HEK293 (cell line): ENCODE data around the gene DDT.

Source experiments
- CTCF ChIA-PET: fragments of 350-600 bp; formaldehyde crosslinking; extraction: SDS; loops from one replicate; lab custom pipeline; 2021; ENCODE audit warnings: antibody characterized with exemption; lab: Yijun Ruan, JAX
- POLR2A ChIA-PET: fragments of 300-600 bp; formaldehyde crosslinking; extraction: SDS; loops from one replicate; lab custom pipeline; 2020; ENCODE audit warnings: antibody characterized with exemption, inconsistent platforms; lab: Yijun Ruan, JAX
- H3K27ac ChIP-seq: fragments of 200-500 bp; sonication (Bioruptor generic); 2 replicates; pipeline ENCODE4 v1.5.1; 2014; ENCODE audit warnings: low read depth, low read length, control low read depth, inconsistent platforms; ENCODE audit errors: extremely low read depth
- H3K36me3 ChIP-seq, 2 experiments: fragments of 200-500 bp in 1 of 2; sonication (Bioruptor generic) in 1 of 2; 1 replicate in 1 of 2; 2 replicates in 1 of 2; pipeline ENCODE4 v1.5.1; 2014 to 2017; ENCODE audit warnings: inconsistent platforms in 2 of 2, low read length in 2 of 2; ENCODE audit not compliant: control insufficient read depth in 2 of 2, insufficient read depth in 1 of 2
- H3K4me1 ChIP-seq: fragments of 200-500 bp; sonication (Bioruptor generic); 2 replicates; pipeline ENCODE4 v1.5.1; 2014; ENCODE audit warnings: mild to moderate bottlenecking, low read length, inconsistent platforms; ENCODE audit not compliant: control insufficient read depth, insufficient read depth
- H3K4me3 ChIP-seq: 2 replicates; pipeline ENCODE4 v1.5.1; 2011; ENCODE audit warnings: low read depth, mild to moderate bottlenecking, control low read depth, low read length, moderate library complexity
- H3K9me3 ChIP-seq: fragments of 200-500 bp; sonication (Bioruptor generic); 2 replicates; pipeline ENCODE4 v1.5.1; 2014; ENCODE audit warnings: low read depth, low read length, inconsistent platforms; ENCODE audit not compliant: control insufficient read depth, insufficient read depth
- KLF16 ChIP-seq: fragments of 450-650 bp; formaldehyde crosslinking; IDR thresholded peaks from 2 replicates; pipeline ENCODE4 v1.5.1; 2017; ENCODE audit warnings: missing biosample characterization, missing genetic modification characterization
- MZF1 ChIP-seq: fragments of 450-650 bp; formaldehyde crosslinking; IDR thresholded peaks from 2 replicates; pipeline ENCODE4 v1.5.1; 2017; ENCODE audit warnings: missing biosample characterization, missing genetic modification characterization, borderline replicate concordance
- SETDB1 ChIP-seq: IDR thresholded peaks from one replicate; pipeline ENCODE4 v1.6.1; 2017; ENCODE audit warnings: mild to moderate bottlenecking, low read length, moderate library complexity, mixed read lengths; ENCODE audit not compliant: insufficient read length
- TRIM28 ChIP-seq: IDR thresholded peaks from 2 replicates; pipeline ENCODE4 v1.6.1; 2011; ENCODE audit warnings: low read length, control low read depth, borderline replicate concordance
- ZBTB6 ChIP-seq: fragments of 450-650 bp; formaldehyde crosslinking; IDR thresholded peaks from 2 replicates; pipeline ENCODE4 v1.5.1; 2017; ENCODE audit warnings: missing biosample characterization, missing genetic modification characterization
- ZBTB8A ChIP-seq: fragments of 450-650 bp; formaldehyde crosslinking; IDR thresholded peaks from 2 replicates; pipeline ENCODE4 v1.5.1; 2016; ENCODE audit warnings: missing biosample characterization, missing genetic modification characterization
- ZFP3 ChIP-seq: fragments of 450-650 bp; formaldehyde crosslinking; IDR thresholded peaks from 2 replicates; pipeline ENCODE4 v1.5.1; 2016; ENCODE audit warnings: low read depth, missing biosample characterization, missing genetic modification characterization
- ZNF121 ChIP-seq: fragments of 450-650 bp; formaldehyde crosslinking; IDR thresholded peaks from 2 replicates; pipeline ENCODE4 v1.5.1; 2016; ENCODE audit warnings: missing biosample characterization, missing genetic modification characterization
- ZNF16 ChIP-seq: fragments of 450-650 bp; formaldehyde crosslinking; IDR thresholded peaks from 2 replicates; pipeline ENCODE4 v1.5.1; 2016; ENCODE audit warnings: low read depth, missing biosample characterization, missing genetic modification characterization
- ZNF221 ChIP-seq: fragments of 450-650 bp; formaldehyde crosslinking; IDR thresholded peaks from 2 replicates; pipeline ENCODE4 v1.5.1; 2017; ENCODE audit warnings: missing biosample characterization, missing genetic modification characterization, borderline replicate concordance
- ZNF394 ChIP-seq: fragments of 450-650 bp; formaldehyde crosslinking; IDR thresholded peaks from 2 replicates; pipeline ENCODE4 v1.5.1; 2016; ENCODE audit warnings: missing biosample characterization, missing genetic modification characterization, mild to moderate bottlenecking, moderate library complexity, borderline replicate concordance
- ZNF544 ChIP-seq: fragments of 450-650 bp; formaldehyde crosslinking; IDR thresholded peaks from 2 replicates; pipeline ENCODE4 v1.5.0; 2017; ENCODE audit warnings: missing biosample characterization, missing genetic modification characterization
- ZNF596 ChIP-seq: fragments of 450-650 bp; IDR thresholded peaks from 2 replicates; pipeline ENCODE4 v1.5.0; 2018; ENCODE audit warnings: missing biosample characterization, mild to moderate bottlenecking, missing genetic modification characterization, moderate library complexity
- ZNF610 ChIP-seq: fragments of 450-650 bp; formaldehyde crosslinking; IDR thresholded peaks from 2 replicates; pipeline ENCODE4 v1.5.1; 2016; ENCODE audit warnings: missing biosample characterization, missing genetic modification characterization, borderline replicate concordance
- ZNF624 ChIP-seq: fragments of 450-650 bp; formaldehyde crosslinking; IDR thresholded peaks from 2 replicates; pipeline ENCODE4 v1.5.1; 2017; ENCODE audit warnings: missing biosample characterization, missing genetic modification characterization
- ZNF776 ChIP-seq: fragments of 450-650 bp; formaldehyde crosslinking; IDR thresholded peaks from 2 replicates; pipeline ENCODE4 v1.5.0; 2017; ENCODE audit warnings: missing biosample characterization, missing genetic modification characterization, borderline replicate concordance
- ZSCAN23 ChIP-seq: fragments of 450-650 bp; formaldehyde crosslinking; IDR thresholded peaks from 2 replicates; pipeline ENCODE4 v1.5.1; 2016; ENCODE audit warnings: missing biosample characterization, missing genetic modification characterization
- ZSCAN5A ChIP-seq: fragments of 450-650 bp; formaldehyde crosslinking; IDR thresholded peaks from 2 replicates; pipeline ENCODE4 v1.5.1; 2016; ENCODE audit warnings: missing biosample characterization, missing genetic modification characterization
- TF ChIP-seq, protein P1 (sequence below): fragments of 450-650 bp; formaldehyde crosslinking; IDR thresholded peaks from 2 replicates; pipeline ENCODE4 v1.5.1; 2017; ENCODE audit warnings: missing biosample characterization, mild to moderate bottlenecking, missing genetic modification characterization, moderate library complexity

DDT gene

DNA sequence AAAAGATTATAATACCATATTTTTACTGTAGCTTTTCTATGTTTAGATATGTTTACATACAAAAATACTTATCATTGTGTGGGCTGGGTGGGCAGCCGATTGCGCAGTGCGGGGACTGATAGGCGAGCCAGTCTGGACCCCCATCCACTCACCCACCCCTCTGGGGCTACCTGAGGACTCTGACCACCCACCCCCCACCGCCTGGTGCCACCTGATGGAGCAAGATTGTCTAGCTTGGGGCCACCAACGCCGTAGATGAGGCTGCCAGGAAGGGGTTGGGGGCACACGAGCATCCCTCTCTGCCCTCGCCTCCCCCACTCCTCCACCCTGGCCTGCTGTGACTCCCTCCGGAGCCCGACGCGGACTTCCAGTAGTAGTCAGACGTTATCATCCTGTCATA, 47.7 kb downstream of the DDT start:
- ChIA-PET POLR2A (interaction anchor here (0.8 kb wide), 1 partner anchor 13 kb away, joined by 3 read pairs; no protein-coding TSS in a partner anchor), CTCF (interaction anchor here (0.7 kb wide), 1 partner anchor 34 kb away, joined by 4 read pairs; no protein-coding TSS in a partner anchor)
- Histone ChIP-seq H3K9me3 (no peaks in the 10 kb centered on the region), H3K4me3 (no peak overlapping the region), H3K36me3 (no peaks in the 10 kb centered on the region), H3K27ac (no peak overlapping the region), H3K4me1 (no peaks in the 10 kb centered on the region)
- TF ChIP-seq ZNF221 (tag by site-specific recombination) = no peak
- TF ChIP-seq MZF1 (tag by site-specific recombination) = no peak

- H3K9me3 ChIP-seq = no peaks in the 10 kb centered on the region
- H3K27ac ChIP-seq = no peak overlapping the region
- ChIA-PET POLR2A (no interaction called here), CTCF (interaction anchor here (0.7 kb wide), 1 partner anchor 16 kb away, joined by 3 read pairs; no protein-coding TSS in a partner anchor)
- H3K36me3 ChIP-seq = no peaks in the 10 kb centered on the region
- TF ChIP-seq SETDB1 = peak; percentile 96
- no peak for TF ChIP-seq ZNF596 (tag by site-specific recombination)
- no peak for TF ChIP-seq ZNF544 (tag by site-specific recombination)
- peak; percentile 93; the same call in 1 of the 2 replicates for TF ChIP-seq TRIM28
- no peak for TF ChIP-seq ZNF776 (tag by site-specific recombination)
- no peak for TF ChIP-seq ZFP3 (tag by site-specific recombination)
- TF ChIP-seq KLF16 = no peak
- TF ChIP-seq ZNF610 (tag by site-specific recombination) = no peak
- no peak for TF ChIP-seq ZNF121 (tag by site-specific recombination)
- TF ChIP-seq ZSCAN23 (tag by site-specific recombination) = no peak
- TF ChIP-seq, protein P1, sequence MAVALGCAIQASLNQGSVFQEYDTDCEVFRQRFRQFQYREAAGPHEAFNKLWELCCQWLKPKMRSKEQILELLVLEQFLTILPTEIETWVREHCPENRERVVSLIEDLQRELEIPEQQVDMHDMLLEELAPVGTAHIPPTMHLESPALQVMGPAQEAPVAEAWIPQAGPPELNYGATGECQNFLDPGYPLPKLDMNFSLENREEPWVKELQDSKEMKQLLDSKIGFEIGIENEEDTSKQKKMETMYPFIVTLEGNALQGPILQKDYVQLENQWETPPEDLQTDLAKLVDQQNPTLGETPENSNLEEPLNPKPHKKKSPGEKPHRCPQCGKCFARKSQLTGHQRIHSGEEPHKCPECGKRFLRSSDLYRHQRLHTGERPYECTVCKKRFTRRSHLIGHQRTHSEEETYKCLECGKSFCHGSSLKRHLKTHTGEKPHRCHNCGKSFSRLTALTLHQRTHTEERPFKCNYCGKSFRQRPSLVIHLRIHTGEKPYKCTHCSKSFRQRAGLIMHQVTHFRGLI (tag by site-specific recombination) = no peak
- TF ChIP-seq ZNF394 (tag by site-specific recombination) = no peak
- no peak for TF ChIP-seq ZBTB6 (tag by site-specific recombination)
- TF ChIP-seq ZNF16 = no peak
- TF ChIP-seq ZBTB8A (tag by site-specific recombination) = no peak
- TF ChIP-seq ZNF624 (tag by site-specific recombination) = no peak
- TF ChIP-seq ZSCAN5A (tag by site-specific recombination) = no peak
- TF ChIP-seq, all 188 proteins: peak for 2
- Histone ChIP-seq H3K4me3 (no peak overlapping the region), H3K4me1 (no peaks in the 10 kb centered on the region)
Observed at GRCh38 chr22:23925020-23925606, 49.1 kb downstream of the DDT start.
